HuH-7 (cell line): ENCODE measurements around the gene GALNT17.
"Not testable (repeated sequence)": the region's sequence is repeated elsewhere in the genome, so short reads cannot be mapped to it uniquely, and the experiment has no call there.

Experiments
- DNase-seq: peaks from one replicate; pipeline ENCODE4 v3.0.0; 2011; ENCODE audit warnings: low spot score

GALNT17 gene

DNA sequence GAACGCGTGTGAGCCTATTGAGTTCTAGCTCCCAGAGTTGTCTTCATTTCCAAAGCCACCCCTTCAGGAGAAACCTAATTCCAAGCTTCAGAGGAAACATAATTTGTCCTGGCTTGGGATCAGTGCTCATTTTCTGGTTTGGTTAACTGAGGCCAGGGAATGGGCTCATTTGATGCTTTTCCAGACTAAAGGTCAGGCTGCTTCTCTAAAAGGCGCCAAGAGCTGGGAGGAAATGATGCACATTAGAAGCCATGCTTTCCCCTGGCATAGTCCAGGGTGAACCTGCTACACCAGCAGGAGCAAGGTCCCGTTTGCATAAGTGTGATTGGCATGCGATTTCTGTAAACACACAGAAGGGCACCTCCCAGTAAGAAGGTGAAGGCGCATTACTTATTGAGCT, 435.0 kb downstream of the GALNT17 start:
- DNase-seq, result no peak

DNA sequence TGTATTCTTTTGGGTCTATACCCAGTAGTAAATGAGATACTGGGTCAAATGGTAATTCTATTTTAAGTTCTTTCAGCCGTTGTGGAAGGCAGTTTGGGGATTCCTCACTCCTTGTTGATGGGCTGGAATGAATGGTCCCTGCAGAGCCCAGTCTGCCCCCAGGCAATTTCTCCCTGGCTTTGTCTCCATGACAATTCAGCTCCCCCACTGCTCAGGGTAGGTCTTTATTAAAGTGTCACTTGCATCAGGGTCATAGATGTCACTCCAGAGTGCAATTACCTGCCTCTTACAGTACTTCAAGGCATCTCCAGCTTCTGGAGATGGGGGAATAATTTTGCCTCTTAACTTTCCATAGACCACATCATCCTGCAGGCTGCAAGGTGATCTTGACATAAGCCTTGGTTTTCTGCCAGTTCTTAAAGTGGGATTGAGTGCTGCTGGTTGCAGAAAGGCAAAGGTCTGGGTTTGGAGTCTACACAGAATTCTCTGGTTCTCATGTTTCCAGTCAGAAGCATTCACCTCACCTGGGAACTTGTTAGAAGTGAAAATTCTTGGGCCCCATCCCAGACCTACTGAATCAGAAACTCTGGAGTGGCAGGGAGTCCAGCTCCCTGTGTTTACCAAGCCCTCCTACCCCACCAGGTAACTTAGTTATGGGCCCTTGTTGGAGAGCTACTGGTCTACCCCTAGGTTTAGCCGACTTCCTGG, 442.4 kb downstream of the GALNT17 start:
- DNase-seq, result no peak

DNA sequence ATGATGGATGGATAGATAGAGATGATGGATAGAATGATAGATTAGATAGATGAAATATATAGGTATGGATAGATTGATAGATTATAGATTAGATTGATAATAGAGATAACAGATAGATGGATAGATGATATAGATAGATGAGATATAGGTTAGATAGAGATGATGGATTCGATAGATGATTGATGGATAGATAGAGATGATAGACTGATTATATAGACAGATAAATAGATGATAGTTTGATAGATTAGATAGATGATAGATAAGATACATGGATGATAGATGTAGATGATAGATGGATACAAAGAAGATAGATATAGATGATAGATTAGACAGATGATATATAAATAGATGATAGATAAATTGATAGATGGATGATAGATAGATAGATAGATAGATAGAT, 448.1 kb downstream of the GALNT17 start:
- no peak for DNase-seq

DNA sequence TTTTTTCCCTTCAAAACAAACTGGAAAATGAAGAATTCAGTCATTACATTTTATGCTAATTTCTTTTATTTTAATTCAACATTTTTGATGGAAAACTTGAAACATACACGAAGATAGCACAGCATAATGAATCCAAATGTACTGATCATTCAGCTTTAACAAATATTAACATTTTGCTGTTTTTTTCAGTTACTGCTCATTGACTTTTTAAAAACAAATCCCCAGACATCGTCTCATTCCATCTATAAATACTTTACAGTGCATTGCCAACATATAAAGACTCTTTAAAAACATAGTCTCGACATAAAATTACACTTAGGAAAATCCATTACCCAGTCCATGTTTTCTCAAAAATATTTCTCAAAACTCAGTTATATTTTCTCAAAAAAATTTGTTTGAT, 452.3 kb downstream of the GALNT17 start:
- no peak for DNase-seq

DNA sequence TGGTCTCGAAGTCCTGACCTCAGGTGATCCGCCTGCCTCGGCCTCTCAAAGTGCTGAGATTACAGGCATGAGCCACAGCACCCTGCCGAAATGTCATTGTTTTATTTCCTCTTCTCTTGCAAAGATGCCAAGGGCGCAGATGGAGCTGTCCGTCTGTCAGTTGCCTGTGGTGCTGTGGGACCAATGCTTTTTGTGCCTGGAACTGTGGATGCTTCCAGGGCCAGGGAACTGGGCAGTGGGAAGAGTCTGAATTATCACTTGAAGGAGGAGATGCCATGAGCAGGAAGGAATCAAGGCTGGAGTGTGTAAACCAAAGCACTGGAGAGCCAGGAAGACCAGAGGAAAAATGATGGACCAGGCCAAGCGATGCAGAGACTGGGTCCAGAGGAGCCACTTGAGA, 459.9 kb downstream of the GALNT17 start:
- no peak for DNase-seq

DNA sequence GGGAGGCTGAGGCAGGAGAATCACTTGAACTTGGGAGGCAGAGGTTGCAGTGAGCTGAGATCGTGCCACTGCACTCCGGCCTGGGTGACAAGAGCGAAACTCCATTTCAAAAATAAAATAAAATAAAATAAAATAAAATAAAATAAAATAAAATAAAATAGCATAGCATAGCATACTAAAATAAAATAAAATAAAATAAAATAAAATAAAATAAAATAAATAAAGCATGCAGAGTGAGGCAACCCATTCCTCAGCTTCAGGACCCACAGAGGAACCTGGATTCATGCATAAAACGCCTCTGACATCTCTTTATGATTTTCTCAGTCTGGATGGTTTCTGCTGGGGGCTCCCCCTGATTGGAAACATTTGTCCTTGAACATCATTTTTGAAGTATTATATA, 460.4 kb downstream of the GALNT17 start:
- not testable (repeated sequence) for DNase-seq

DNA sequence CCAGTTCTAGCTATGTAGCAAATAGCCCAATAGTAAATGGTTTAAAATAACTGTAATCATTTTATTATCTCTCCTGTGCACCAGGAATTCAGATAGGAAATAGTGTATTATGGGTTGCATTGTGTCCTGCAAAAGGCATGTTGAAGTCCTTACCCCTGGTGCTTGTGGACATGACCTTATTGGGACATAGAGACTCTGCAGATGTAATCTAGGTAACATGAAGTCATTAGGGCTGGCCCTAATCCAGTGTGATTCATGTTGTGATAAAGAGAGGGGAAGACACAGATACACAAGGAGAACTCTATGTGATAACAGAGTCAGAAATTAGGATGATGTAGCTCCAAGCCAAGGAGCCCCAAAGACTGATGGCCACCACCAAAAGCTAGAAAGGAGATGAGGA, 462.8 kb downstream of the GALNT17 start:
- no peak for DNase-seq

DNA sequence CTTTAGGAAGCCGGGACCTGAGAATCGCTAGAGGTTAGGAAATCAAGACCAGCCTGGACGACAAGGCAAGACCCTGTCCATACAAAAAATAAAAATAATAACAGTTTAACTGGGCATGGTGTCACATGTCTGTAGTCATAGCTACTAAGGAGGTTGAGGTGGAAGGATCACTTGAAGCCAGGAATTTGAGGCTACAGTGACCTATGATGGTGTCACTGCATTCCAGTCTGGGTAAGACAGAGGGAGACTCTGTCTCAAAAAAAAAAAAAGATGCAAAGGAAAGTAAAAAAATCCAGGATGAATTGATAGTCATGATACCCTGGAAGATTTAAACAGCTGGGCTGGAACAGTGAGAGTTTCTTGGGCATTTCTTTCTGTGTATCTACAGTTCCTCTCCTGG, 463.2 kb downstream of the GALNT17 start:
- no peak for DNase-seq

DNA sequence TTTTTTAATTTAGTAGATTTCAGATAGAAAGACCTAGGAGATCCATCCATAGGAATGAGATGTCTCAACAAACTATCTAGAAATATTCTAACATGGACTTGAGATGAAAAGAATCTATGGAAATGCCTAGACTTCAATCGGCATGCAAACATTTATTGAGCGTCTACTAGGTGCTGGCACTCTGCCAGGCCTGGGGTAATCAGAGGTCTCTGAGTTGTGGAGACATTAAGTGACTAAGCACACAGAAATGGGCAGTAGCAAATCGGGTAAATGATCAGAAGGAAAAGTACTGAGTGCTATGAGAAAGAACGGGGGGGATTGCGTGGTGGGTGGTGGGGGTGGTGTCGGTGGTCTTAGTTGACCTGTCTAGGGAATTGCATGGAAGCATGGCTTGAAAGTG, 466.6 kb downstream of the GALNT17 start:
- DNase-seq, result no peak

DNA sequence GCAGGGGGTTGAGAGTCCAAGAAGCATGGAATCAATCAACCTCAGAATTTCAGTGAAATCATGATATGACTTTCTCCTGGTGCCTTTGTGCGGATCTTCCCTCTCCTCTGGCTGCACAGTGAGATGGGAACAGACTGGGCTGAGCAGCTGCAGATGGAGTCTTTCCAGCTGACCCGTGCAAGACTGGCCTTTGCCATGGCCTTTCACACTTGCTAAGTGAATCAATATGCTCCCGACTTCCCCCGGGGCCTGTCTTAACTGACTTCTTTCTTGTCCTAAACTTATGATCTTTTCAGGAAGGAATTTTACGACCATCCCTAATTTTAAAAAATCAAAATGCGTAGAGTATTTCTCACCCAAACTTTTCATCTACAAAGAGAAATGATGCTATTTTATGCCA, 469.9 kb downstream of the GALNT17 start:
- DNase-seq, result no peak

DNA sequence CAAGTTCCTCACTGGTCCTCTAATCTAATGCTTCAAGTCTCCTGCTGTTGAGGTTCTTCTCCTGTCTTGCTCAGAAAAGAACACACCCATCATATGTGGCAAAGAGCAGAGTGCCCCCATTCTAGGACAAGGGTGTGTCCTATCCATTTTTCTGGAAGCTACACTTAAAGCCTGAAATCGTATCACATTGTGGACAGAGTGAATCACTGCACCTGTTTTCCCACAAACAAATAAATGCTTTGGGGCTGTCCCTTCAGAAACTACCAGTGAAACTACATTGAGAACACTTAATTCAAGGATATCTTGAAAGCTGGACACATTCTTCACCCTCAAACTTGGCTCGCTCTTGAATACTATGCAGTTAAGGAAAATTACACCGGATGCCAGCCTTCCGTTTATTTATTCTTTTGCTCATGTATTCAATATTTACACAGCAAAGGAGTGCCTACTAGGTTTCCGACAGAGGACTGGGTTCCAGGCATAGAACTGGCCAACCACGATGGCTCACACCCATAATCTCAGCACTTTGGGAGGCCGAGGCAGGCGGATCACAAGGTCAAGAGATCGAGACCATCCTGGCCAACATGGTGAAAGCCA, 473.0 kb downstream of the GALNT17 start:
- no peak for DNase-seq

DNA sequence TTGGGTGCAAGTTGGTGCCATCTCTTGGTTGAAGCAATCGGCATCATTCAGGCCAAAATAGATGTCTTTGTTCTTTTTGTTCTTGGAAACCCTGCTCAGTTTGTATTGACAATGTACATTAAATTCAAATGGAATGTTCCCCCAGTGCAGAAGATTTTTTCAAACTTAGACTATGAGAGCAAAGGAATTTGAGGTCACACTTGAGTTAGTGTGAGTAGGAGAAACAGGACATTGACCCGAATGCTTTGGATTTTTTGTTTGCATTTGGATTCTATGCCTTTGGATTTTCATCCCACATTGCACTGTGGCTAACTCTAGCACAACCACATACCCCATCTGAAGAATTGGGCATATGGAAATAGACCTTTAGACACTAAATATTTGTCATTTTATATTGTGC, 480.0 kb downstream of the GALNT17 start:
- no peak for DNase-seq

DNA sequence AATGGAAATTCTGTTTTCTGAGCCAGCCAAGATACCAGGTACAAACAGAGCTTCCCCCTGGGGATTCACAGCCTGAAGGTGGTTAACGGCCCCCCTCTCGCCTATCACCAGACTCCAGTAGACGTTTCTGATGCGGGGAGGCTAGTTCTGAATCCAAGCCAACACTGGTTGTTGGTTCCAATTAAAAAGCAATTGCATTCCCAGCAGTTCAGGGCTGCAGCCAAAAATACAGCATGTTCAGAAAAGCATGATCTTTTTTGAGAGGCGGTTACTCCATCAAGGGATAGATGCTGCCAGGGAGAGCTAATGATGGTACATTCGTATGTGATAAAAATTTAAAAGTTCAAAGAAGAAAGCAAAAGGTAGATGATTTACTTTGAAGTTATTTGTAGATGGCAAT, 481.0 kb downstream of the GALNT17 start:
- no peak for DNase-seq

DNA sequence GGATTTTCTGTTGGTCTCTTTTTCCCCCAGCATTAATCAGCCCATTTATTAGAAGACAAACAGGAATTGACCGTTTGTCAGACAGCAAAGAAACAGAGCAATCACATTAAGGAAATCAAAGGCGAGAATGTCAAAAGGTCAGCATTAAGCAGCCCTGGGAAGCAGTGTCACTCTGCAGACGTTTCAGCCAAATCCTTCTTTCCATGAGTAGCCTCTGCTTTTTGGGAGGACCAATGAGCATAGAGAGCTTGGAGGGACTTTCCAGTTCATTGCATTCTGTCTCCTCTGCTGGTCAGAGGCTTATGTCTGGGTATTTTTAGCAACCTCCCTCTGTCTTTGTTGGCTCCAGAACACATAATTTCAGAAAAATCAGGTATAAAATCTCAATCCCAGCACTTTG, 481.4 kb downstream of the GALNT17 start:
- no peak for DNase-seq

DNA sequence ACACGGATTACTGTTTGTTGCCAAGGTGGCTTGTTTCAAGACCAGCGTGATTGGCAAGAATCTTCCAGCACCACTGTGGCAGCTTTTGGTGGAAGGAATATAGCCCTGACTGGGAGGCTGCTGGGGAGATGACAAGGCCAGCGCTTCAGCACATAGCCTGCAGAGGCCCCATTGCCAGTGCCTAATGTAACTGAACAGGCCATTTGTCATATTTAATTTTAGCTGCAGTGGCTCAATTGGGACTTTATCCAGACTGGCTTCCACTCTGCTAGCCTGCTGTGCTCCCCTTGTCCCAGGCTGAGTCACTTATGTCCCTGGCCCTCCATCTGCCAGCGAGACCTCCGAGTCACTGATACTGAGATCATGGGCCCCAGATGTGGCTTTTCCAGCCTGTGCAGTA, 483.1 kb downstream of the GALNT17 start:
- no peak for DNase-seq

DNA sequence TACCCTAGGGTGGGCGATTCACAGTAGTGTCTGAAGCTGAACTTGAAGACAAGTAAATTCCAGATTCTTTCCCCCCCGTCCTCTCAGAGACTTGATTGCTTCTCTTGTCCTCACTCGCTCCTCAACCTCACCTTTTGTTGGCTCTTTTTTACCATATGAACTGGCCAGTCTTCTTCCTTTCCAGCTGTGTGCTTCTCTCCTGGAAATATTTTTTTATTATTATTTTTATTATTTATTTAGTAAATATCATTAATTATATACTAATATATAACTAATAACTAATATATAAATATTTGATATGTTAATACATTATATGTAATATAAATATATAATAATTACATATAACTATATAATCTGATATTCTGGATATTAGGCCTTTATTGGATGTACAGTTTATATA, 484.3 kb downstream of the GALNT17 start:
- DNase-seq, result no peak

DNA sequence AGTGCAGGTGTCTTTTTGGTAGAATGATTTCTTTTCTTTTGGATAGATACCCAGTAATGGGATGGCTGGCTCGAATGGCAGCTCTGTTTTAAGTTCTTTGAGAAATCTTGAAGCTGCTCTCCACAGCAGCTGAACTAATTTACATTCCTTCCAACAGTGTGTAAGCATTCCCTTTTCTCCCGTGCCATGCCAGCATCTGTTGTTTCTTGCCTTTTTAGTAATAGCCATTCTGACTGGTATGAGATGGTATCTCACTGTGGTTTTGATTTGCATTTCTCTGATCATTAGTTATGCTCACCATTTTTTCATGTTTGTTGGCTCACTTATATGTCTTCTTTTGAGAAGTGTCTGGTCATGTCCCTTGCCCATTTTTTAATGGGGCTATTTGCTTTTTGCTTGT, 486.3 kb downstream of the GALNT17 start:
- no peak for DNase-seq

DNA sequence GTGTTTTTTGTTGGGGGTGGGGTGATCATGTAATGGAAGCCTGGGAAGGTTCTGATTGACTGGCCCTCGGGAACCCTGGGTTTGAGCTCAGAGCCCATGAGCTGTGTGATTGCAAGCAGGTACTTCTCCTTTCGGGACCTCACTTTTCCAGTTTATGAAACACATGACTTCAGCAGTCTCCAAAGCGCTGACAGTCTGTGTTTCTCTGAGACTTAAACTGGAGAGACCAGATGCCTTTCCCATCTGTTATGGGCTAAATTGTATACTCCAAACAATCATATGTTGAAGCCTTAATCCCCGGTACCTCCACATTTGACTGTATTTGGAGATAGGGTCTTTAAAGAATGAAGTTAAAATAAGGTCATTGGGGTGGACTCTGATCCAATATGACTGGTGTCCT, 493.6 kb downstream of the GALNT17 start:
- DNase-seq, result no peak

DNA sequence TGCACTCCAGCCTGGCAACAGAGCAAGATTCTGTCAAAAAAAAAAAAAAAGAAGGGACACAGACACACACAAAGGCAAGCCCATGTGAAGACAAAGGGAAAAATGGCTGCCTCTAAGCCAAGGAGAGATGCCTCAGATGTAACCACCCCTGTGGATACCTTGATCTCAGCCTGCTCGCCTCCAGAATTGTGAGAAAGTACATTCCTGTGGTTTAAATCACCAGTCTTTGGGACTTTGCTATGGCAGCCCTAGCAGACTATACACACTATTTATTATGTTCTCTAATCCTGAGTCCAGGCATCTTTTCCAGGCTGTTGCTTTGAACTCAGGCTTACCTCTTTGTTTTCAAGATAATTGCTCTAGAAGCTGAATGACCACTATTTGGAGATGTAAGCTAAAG, 494.3 kb downstream of the GALNT17 start:
- DNase-seq, result no peak

DNA sequence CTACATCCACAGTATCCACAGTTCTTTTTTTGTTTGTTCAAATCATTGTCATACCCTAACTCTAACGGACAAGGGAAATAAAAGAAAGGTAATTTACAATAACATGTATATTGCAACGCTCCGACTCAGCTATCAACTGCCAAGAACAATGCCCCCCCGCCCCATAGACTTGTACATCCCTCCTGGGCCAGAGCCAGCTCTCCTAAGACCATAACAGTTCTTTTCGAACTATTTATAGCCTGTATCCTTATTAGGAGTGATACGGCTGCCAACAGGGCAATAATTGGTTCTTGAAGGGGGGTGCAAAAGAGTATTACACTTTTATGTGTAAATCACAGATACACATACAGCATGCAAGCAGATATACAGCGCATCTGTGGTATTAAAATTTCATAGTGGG, 495.7 kb downstream of the GALNT17 start:
- DNase-seq, result no peak

DNA sequence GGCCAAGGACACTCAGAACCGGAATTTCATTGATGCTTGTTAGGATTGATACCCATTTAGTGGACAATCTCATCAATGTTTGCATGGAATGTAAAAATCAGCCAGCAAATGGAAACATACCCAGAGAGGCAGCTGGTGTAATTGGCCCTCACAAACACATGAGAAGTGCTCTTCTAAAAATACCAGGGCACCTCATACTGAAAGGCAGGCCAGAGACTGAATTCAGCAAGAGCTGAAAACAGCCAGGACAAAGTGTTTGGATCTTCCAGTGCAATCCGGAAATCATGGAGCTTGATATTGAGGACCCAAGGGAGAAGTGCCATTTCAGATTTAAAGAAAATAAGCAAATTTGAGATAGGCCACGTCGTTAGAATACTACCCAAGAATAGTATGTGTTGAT, 498.6 kb downstream of the GALNT17 start:
- DNase-seq, result no peak

DNA sequence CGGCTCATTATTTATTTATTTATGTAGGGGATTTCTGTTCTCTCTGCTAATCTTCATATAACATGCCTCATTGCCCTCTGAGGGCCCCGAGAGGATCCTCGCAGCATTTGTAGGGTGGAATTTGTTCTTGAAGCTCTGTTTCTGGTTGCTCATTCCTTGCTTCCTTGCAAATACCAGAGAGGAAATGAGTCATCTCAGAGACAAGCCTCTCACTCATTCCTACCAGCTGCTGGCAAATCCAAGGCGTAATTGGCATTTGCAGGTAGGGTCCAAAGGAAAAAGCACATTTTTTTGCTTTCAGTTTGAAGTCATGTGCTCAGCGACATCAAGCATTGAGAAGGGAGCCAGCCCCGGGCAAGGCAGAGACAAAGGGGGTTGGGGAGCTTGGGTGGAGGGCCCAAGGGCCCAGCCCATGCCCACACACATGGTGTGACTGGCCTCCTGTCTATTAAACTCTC, 501.6 kb downstream of the GALNT17 start:
- no peak for DNase-seq

DNA sequence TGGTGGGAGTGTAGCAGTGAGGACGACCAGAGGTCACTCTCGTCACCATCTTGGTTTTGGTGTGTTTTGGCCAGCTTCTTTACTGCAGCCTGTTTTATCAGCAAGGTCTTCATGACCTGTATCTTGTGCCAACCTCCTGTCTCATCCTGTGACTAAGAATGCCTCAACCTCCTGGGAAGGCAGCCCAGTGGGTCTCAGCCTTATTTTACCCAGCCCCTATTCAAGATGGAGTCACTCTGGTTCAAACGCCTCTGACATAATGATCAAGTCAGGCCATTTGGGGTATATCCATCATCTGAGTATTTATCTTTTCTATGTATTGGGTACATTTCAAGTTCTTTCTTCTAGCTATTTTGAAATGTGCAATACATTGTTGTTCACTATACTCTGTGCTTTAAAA, 503.9 kb downstream of the GALNT17 start:
- not testable (repeated sequence) for DNase-seq

DNA sequence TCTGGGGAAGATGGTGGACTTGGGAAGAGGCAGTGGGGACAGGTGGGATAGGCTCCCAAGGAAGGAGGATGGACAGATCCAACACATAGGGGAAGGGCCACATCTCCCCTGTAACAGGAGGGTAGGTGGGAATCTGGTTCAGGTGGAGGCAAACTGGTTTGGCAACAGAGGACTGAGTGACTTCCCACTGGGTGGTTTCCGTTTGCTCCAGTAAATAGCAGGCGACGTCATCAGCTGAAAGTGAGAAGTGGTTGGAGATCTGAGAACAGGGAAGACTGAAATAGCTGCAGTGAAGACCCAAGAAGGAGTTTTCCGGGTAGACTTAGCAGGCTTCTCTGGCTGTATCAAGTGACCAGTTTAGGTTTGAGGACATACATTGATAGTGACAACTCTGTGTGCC, 504.4 kb downstream of the GALNT17 start:
- DNase-seq, result no peak
